ENCODE measurements around the gene DCUN1D5.

GRCh38 chr11:103085758-103086365 lies 6.1 kb downstream of the DCUN1D5 start:
- TF ChIP-seq CTCF (IDR thresholded peaks at IDR 0.05) (no peak), POLR2A (IDR thresholded peaks at IDR 0.05) (no peak), EP300 (IDR thresholded peaks at IDR 0.05) (no peak)
